Fibroblast of lung (primary cell): ENCODE data around the gene PBLD.

Experiments
- EZH2 ChIP-seq: IDR thresholded peaks from 2 replicates; pipeline ENCODE4 v1.5.1; 2012; ENCODE audit warnings: low read length, control low read depth, mild to moderate bottlenecking; ENCODE audit errors: missing control alignments
- TF ChIP-seq, protein P1 (sequence below), 2 donors: IDR thresholded peaks in 1 of 2; conservative IDR thresholded peaks in 1 of 2; 1 replicate in 1 of 2; 2 replicates in 1 of 2; pipeline ENCODE4 v1.5.1; 2011 to 2012; ENCODE audit warnings: low read length in 2 of 2, control low read depth in 1 of 2, inconsistent platforms in 1 of 2, low read depth in 1 of 2, mild to moderate bottlenecking in 1 of 2

- TF ChIP-seq, protein P1, sequence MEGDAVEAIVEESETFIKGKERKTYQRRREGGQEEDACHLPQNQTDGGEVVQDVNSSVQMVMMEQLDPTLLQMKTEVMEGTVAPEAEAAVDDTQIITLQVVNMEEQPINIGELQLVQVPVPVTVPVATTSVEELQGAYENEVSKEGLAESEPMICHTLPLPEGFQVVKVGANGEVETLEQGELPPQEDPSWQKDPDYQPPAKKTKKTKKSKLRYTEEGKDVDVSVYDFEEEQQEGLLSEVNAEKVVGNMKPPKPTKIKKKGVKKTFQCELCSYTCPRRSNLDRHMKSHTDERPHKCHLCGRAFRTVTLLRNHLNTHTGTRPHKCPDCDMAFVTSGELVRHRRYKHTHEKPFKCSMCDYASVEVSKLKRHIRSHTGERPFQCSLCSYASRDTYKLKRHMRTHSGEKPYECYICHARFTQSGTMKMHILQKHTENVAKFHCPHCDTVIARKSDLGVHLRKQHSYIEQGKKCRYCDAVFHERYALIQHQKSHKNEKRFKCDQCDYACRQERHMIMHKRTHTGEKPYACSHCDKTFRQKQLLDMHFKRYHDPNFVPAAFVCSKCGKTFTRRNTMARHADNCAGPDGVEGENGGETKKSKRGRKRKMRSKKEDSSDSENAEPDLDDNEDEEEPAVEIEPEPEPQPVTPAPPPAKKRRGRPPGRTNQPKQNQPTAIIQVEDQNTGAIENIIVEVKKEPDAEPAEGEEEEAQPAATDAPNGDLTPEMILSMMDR (conservative IDR thresholded peaks at IDR 0.05 in 1 of 2, IDR thresholded peaks at IDR 0.05 in 1 of 2; ENCODE audit: low read depth in 1 of 2, low read length in 2 of 2) = no peak
- TF ChIP-seq EZH2 = no peak
Observed at GRCh38 chr10:68367121-68367520, 34.4 kb upstream of the PBLD start.
